ENCODE measurements around the gene CNOT6L.
"Not testable (repeated sequence)": the region's sequence is repeated elsewhere in the genome, so short reads cannot be mapped to it uniquely, and the experiment has no call there.

CNOT6L gene

DNA sequence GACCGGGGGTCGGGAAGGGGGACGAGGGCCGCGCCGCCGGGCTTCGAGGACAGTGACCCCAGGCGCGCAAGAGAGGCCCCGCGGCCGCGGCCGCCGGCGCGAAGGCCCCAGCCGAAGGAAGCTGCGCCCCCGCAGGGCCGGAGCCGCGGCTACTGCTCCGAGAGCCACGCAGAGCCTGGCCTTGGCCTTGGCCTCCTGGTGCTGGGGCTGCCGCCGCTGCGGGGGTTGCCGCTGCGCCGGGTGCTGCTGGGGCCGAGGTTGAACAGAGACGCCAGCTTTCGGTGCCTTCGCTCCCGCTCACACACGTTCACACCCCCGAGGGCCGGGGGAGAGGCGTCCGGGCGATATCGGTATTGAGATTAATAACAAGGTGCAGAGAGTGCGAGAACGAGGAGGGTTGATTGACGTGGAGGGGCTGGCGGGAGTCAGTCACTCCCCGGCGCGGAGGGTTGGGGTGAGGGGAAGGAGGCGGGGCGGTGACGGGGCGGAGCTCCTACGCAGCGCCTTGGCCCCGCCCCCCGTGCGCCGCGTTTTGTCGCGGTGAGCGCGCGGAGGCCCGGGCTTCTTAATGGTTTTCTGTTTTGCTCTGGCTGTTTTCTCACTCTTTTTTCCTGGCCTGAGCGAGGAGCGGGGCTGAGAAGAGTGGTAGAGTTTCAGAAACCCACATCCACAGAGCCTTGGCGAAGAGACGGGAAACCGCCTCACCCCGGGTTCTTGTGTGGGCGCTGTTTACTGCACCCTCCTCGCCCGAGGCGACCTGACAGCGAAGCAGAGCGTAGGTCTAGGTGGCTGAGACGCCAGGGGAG, 878 bp upstream of the CNOT6L start:
- DNase-seq: peak; percentile 97

DNA sequence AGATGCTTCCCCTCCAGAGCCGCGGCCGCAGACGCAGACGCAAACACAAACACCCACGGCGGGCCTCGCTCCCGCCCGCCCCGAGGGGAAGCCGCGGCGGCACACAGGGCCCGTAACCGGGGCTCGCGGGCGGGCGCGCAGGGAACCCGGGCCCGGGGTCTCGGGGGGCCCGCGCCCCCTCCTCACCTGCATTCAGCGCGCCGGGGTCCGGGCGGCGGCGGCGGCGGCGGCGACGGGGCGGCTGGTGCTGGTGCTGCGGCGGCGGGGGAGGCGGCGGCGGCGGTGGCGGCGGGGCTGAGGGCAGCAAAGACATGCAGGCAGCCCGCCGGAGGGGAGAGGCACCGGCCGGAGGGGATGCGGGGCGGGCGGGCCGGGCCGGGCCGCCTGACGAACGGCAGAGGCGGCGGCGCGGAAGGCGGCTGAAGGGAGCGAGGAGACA, 255 bp upstream of the CNOT6L start:
- DNase-seq: no peak

DNA sequence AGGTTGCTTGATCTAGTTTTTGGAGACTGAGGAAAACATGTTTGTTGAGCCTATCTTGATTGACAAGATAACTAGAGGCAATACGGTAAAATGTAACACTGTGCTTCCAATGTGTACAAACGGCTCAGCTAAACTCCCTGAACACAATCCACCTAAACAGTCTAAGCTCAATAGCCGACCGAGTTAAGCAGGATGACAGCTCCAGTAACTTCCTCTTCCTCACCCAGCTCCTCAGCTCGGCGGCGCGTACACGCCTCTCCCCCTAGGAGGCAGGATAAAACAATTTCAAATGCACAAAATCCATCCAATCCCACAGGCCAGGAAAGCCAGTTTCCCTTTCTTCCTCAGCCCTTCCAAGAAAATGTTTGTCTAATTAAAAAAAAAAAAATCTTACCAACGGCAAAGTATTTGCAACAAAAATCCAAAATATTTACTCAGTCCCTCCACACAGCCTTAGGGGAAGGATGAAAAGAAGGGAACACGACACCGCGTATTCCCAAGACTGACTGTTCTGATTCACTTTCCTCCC, 1.0 kb downstream of the CNOT6L start:
- DNase-seq: peak; percentile 45

DNA sequence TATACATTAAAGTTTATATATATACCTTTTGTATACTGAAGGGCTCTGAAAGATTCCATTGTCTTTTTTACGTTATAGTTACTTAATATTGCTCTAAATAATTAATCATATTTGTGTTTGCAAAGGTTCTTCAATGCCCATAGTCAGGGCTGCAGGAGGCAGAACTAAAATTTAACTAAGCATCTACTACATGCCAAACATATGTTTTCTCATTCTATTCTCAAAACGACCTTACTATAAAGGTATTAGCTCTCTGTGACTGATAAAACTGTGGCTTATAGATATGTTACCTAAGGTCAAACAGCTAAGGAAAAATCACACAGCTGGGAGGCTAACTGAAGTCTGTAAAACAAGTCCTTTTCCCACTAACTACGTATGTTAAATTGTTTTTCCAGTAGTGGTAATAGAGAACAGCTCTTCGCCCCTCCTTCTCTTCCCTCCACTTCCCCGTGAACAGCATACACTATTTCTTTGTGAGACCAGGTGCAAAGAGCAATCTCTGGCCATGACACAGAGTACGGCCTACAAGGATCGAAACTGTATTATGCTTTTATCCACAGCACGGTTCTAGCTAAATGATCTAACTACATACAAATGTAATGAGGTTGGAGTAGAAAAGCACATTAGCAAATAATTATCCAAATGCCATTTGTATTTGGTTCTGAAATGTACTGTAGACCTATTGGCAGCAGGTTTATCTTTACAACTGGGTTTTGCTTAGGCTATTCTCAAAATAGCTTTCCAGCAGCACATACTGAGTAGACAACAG, 1.7 kb downstream of the CNOT6L start:
- DNase-seq: no peak

DNA sequence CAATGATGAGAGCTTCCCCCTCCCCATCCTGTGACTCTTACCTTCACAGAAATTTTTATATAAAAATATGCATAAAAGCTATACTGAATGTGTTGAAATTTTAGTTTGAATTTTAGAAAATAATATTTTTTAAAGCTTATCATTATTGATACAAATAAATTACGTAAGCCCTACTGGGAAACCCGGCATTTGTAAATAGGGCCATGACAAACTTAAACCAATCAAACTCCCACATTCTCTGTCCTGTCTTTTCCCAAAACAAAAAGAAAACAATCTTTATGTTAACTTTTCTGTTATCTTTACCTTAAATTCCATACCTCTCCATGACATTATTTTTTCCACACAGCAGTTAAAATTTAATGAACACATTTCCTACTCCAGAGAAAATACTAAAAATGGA, 2.6 kb downstream of the CNOT6L start:
- DNase-seq: no peak

DNA sequence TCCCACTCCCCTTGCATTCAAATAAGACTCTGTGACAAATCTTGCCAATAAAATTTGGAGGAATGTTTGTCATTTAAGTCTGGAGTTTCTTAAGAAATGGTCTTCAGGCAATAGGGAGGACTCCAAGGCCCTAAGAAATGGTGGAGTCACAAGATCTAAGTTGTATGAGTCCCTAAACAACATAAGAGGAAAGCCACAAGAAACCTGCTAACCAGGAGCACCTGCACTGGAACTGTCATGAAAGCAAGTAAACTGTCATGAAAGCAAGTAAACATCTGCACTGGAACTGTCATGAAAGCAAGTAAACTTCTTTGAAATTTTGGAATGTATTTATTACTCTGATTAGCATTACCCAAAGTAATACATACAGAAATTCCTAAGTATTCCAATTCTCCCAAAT, 3.5 kb downstream of the CNOT6L start:
- DNase-seq: no peak

DNA sequence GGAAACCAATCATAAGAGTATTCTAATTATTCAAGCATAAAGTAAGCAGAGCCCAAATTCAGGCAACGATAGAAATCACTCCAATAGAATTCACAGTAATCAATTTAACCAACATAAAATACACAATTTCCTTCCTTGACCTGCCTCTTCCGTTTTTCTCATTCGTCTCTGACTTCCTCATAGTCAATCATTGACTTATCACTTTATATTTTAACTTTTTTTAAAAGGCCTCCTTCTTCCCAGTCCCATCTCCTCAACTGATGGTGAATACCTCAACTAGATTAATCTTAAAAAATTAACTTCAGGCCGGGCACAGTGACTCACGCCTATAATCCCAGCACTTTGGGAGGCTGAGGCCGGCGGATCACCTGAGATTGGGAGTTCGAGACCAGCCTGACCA, 13.3 kb downstream of the CNOT6L start:
- no peak for DNase-seq

DNA sequence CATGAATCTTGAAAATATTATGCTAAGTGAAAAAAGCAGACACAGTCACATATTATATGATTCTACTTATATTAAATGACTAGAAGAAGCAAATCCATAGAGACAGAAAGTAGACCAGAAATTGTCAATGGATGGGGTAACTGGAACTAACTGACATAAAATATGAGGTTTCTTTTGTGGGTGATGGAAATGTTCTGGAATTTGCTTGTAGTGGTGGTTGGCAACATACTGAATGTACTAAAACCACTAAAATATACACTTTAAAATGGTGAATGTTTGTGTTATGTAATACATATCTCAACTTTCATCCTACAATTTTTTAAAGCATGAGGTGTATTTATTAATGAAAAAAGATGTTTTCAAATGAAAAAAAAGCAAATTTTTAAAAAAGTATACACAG, 14.7 kb downstream of the CNOT6L start:
- no peak for DNase-seq

DNA sequence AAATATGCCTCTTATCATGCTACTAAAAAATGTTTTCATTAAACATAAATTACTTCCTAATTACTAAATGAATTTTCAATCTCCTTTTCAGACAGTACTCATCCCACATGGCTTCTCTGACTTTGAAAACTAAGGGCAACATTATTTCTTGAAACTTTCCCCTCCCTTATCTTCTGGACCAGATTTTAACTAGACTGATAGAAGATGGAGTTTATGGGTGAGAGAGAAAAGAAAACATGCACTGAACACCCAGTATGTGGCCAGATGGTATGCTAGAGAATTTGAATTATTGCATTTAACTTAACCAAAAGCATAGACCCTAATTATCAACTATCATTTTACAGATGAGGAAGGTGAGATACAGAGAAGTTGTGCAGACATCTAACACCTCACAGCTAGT, 16.8 kb downstream of the CNOT6L start:
- DNase-seq: no peak

DNA sequence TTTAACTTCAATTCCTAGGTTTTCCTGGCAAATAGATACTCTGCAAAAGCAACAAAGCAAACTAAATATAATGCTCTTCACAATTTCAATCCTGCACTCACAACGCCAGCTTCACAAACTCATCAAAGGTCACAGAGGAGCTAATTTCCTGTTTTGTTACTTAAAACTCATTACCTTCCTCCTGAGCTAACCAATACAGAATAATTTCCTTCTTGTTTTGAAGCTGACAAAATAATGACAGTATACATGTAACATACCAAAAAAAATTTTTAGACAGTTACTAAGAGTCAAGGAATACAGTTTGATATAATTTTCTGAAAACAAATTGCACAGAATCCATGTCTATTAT, 17.9 kb downstream of the CNOT6L start:
- DNase-seq: peak; percentile 29

DNA sequence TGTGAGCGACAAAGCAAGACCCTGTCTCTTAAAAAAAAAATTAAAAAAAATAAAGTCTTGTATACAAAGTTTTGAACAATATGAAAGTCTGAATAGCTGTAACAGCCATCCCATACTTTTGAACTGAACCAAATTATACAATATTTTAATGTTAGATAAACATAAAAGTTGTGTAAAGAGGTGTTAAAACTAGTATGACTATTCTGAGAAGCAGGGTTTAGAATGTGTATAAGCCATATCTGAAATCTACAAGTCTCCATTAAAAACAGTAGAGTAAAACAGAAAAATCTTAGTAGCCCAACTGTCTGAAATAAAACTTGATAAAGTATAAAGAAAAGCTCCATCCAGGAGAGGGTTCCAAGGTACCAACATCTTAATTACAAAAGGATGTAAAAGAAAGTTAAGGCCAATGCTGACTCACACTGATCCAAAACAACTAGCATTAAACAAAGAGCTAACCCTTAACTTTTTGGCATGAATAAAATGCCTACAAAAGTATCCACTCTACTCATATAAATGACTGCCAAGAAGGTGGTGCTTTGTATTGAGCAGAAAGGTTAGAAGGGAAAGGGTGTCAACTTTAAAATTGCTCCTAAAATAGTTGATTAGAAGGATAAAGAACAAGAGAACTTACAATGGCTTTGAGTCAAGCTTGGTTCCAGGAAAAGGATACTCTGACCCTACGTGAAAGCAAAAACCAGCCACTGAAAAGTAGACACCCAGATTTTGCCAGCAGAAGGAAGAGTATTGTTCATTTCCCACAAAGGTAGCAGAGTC, 18.5 kb downstream of the CNOT6L start:
- no peak for DNase-seq

DNA sequence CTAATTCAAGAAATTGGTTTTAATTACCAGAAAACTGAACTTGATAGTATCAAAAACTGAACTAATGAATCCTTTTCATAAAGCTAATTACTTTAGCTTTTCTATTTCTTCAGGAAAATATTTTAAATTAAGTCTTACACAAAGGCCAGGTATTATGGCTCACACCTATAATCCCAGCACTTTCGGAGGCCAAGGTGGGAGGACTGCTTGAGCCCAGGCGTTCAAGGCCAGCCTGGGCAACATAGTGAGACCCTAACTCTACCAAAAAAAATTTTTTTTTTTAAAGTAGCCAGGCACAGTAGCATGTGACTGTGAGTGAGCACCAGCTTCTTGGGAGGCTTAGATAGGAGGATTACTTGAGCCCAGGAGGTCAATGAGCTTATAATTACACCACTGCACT, 19.1 kb downstream of the CNOT6L start:
- DNase-seq: no peak

DNA sequence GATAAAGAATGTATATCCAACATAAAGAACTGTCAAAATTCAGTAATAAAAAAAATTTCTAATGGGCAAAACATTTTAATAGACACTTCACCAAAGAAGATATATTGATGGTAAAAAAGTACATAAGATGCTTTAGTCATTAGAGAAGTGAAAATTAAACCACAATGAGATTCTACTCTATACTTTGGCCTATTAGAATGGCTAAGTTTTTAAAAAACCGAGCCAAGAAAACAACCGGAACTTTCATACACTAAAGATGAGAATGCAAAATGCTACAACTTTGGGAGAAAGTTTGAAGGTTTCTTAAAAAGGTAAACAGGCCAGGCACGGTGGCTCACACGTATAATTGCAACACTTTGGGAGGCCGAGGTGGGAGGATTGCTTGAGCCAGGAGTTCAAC, 20.8 kb downstream of the CNOT6L start:
- DNase-seq: no peak

DNA sequence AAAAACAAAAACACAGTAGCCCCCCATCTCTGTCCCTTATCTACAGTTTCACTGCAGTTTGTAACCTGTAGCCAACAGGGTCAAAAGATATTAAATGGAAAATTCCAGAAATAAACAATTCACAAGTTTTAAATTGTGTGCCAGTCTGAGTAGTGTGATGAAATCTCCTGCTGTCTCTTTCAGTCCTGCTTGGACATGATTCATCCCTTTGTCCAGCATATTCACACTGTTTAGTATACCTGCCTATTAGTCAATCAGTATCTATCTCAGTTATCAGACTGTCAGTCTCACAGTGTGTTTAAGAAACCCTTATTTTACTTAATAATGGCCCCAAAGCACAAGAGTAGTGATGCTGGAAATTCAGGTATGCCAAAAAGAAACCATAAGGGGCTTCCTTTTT, 21.9 kb downstream of the CNOT6L start:
- DNase-seq: no peak

DNA sequence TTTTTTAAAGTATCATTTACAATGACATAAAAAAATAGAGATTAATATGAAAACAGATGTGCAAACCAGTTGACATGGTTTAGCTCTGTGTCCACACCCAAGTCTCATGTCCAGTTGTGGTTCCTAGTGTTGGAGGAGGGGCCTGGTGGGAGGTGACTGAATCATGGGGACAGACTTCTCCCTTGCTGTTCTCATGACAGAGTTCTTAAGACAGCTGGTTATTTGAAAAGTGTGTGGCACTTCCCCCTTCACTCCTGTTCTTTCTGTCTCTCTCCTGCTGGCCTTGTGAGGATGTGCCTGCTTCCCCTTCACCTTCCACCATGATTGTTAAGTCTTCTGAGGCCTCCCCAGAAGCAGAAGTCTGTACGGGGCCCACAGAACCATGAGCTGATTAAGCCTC, 23.8 kb downstream of the CNOT6L start:
- DNase-seq: no peak

DNA sequence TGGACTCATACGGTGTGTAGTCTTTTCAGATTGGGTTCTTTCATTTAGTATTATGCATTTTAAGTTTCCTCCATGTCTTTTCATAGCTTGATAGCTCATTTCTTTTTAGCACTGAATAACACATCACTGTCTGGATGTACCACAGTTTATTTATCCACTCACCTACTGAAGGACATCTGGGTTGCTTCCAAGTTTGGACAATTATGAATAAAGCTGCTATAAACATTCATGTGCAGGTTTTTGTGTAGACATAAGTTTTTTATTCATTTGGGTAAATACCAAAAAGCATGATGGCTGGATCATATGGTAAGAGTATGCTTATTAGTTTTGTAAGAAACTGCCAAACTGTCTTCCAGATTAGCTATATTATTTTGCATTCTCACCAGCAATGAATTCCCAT, 29.0 kb downstream of the CNOT6L start:
- DNase-seq: no peak

DNA sequence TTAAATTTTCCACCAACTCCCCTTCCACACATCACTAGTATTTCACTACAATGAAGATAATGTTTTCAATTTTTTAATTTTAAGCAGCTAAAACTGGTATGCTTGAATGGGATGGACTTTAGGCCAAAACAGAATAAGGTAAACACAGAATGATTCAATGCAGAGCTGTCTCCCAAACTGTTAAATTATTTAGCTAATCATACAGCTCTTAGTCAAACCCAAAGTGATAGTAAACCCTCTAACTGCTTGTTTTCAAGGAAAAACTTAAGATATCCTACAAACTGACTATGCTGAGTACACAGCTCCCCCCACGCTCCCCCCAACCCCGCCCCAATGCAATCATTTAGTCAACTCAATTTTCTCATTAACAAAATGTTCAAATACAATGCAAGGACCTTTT, 30.2 kb downstream of the CNOT6L start:
- DNase-seq: no peak

DNA sequence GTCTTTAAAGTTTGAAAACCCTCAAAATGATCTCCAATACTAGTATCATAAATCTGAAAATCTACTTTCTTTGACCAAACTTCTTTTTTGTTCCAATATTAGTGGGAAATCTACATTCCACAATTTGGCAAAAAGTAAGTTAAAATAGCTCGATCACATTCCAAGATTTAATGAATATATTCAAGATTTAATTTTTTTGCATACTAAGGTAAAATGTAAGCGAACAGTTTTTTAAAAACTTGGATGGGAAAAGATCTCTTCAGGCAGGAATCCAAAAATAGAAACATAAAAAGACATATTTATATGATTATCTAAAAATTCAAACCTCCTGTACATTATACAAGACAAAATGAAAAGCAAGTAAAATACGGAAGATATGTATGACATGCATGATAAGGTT, 31.2 kb downstream of the CNOT6L start:
- DNase-seq: no peak

DNA sequence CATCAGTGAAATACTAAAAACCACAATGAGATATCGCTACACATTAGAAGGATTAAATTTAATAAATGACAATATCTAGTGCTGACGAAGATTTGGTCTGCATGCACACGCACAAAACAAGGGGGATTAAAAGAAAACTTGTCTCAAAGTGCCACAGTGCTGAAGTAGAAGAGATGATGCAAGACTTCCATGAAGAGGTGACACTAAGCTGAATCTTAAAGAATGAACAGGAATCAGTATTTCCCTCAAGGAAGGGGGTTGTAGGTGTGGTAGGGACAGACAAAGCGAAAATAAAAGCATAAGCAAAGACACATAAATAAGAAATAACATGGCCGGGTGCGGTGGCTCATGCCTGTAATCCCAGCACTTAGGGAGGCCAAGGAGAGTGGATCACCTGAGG, 33.5 kb downstream of the CNOT6L start:
- no peak for DNase-seq

DNA sequence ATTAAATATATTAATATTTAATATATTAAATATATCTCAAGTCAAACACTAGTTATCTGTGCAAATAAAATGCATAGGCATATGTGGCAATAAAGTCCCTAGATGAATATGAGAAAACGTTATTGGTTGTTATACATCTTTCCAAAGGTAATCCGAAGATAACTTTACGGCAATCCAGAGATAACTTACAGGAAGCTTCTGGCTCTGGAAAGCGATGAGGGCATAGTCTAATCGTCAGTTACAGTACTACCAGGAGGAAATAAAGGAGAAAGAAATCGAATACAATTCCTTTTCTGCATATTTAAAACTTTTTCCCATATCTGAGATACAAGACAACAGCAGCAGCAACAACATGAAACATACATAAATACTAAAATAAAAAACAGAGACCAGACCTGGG, 35.3 kb downstream of the CNOT6L start:
- DNase-seq: no peak

DNA sequence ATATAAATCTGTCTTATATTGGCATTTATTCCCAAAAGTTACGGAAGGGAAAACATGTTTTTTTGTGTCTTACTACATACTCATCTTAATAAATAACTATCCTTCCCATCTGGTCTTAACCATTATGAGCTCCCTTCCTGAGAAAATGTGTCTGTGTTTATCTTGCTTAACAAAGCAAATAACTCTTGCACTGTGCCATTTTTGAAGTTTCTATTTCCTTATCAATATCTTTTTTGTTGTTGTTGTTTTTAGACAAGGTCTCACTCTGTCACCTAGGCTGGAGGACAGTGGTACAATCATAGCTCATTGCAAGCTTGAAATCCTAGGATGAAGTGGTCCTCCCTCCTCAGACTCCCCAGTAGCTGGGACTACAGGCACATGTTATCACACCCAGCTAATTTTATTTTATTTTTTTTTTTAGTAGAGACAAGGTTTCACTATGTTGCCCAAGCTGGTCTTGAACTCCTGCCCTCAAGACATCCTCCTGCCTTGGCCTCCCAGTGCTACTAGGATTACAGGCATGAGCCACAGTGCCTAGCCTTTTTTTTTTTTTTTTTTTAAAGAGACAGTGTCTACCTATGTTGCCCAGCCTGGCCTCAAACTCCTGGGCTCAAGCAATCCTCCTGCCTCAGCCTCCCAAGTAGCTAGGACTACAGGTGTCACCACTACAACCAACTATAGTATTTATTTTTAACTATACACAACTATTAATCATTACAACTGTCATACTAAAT, 36.9 kb downstream of the CNOT6L start:
- no peak for DNase-seq

DNA sequence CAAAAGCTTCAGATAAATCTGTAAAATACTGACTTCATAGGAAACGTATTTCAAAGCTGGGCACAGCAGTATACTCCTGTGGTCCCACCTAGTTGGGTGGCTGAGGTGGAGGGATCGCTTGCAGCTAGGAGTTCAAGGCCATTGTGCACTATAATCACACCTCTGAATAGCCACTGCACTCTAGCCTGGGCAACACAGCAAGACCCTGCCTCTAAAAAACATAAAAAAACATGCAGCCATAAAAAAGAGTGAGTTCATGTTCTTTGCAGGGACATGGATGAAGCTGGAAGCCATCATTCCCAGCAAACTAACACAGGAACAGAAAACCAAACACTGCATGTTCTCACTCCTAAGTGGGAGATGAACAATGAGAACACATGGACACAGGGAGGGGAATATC, 38.4 kb downstream of the CNOT6L start:
- not testable (repeated sequence) for DNase-seq
